Neutrophil (primary cell): ENCODE measurements around the gene MMP25.

Experiments
- H3K27ac ChIP-seq: fragments of 200-600 bp; sonication (generic); 2 replicates; pipeline ENCODE4 v1.5.1; 2016; ENCODE audit warnings: mild to moderate bottlenecking, moderate library complexity
- H3K27me3 ChIP-seq: fragments of 200-600 bp; sonication (generic); 2 replicates; pipeline ENCODE4 v1.6.0; 2016; ENCODE audit warnings: mild to moderate bottlenecking
- H3K36me3 ChIP-seq: fragments of 200-600 bp; sonication (generic); 2 replicates; pipeline ENCODE4 v1.5.1; 2017
- H3K4me1 ChIP-seq, 2 experiments: fragments of 200-600 bp in 1 of 2; sonication (generic) in 1 of 2; 1 replicate in 1 of 2; 2 replicates in 1 of 2; pipeline versions ENCODE4 v1.5.1 to v1.6.1; 2013 to 2016; ENCODE audit warnings: low read depth in 1 of 2, low read length in 1 of 2, mild to moderate bottlenecking in 1 of 2, moderate library complexity in 1 of 2; ENCODE audit not compliant: control insufficient read depth in 1 of 2, insufficient read depth in 1 of 2
- H3K4me3 ChIP-seq, 2 experiments: fragments of 200-600 bp in 1 of 2; sonication (generic) in 1 of 2; 1 replicate in 1 of 2; 2 replicates in 1 of 2; pipeline ENCODE4 v1.5.1; 2013 to 2016; ENCODE audit warnings: low read depth in 1 of 2, low read length in 1 of 2, mild to moderate bottlenecking in 1 of 2, moderate library complexity in 1 of 2
- H3K9me3 ChIP-seq: fragments of 200-600 bp; sonication (generic); 2 replicates; pipeline ENCODE4 v1.5.1; 2016
- CTCF ChIP-seq: fragments of 200-600 bp; sonication (generic); IDR thresholded peaks from 2 replicates; pipeline ENCODE4 v1.5.1; 2016; ENCODE audit warnings: antibody characterized with exemption

Gene MMP25

GRCh38 chr16:3088450-3088849 is 42.1 kb downstream of the MMP25 start:
- no peaks in the 10 kb centered on the region for H3K36me3 ChIP-seq
- peaks cover 39 to 48% of the 10 kb centered on the region in 2 experiments for H3K4me1 ChIP-seq
- H3K27ac ChIP-seq: no peak overlapping the region
- no peak for TF ChIP-seq CTCF
- H3K9me3 ChIP-seq: no peaks in the 10 kb centered on the region
- H3K27me3 ChIP-seq: no peaks in the 10 kb centered on the region
- H3K4me3 ChIP-seq: no peak overlapping the region

GRCh38 chr16:3088925-3089716 is 42.8 kb downstream of the MMP25 start:
- no peaks in the 10 kb centered on the region for H3K9me3 ChIP-seq
- H3K27ac ChIP-seq: no peak overlapping the region
- H3K36me3 ChIP-seq: no peaks in the 10 kb centered on the region
- H3K4me1 ChIP-seq: peaks cover 39 to 48% of the 10 kb centered on the region in 2 experiments
- H3K27me3 ChIP-seq: no peaks in the 10 kb centered on the region
- H3K4me3 ChIP-seq: no peak overlapping the region
- no peak for TF ChIP-seq CTCF

- no peak overlapping the region for H3K27ac ChIP-seq
- H3K27me3 ChIP-seq: no peaks in the 10 kb centered on the region
- H3K36me3 ChIP-seq: no peaks in the 10 kb centered on the region
- TF ChIP-seq CTCF: no peak
- H3K4me1 ChIP-seq: peaks cover 34 to 49% of the 10 kb centered on the region in 2 experiments
- H3K9me3 ChIP-seq: no peaks in the 10 kb centered on the region
- no peak overlapping the region for H3K4me3 ChIP-seq
Measured at GRCh38 chr16:3089717-3090592, 43.6 kb downstream of the MMP25 start.

DNA sequence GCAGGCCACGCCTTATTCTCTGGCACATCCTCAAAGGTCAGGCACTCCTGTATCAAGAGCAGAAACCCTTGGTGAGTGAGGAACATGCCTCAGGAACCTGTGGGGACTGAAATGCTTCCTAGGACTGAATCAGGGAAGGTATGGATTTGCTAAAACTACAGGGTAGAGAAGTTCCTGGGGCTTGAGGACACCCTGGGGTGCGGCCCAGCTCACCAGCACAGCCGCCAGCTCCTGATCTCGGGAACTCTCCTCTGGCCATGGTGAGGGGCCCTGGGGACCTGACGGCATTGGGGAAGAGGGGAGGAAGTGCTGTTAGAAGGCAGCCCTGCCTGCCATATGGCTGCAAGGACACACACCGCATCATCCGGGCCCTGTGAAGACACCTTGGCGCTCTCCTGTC is 45.2 kb downstream of the MMP25 start:
- Histone ChIP-seq H3K27ac (no peak overlapping the region), H3K4me1 (peaks cover 32 to 49% of the 10 kb centered on the region in 2 experiments), H3K27me3 (no peaks in the 10 kb centered on the region), H3K9me3 (no peaks in the 10 kb centered on the region), H3K4me3 (no peak overlapping the region), H3K36me3 (no peaks in the 10 kb centered on the region)
- no peak for TF ChIP-seq CTCF

GRCh38 chr16:3092501-3092941 is 46.2 kb downstream of the MMP25 start:
- TF ChIP-seq CTCF: no peak
- no peak overlapping the region for H3K27ac ChIP-seq
- no peaks in the 10 kb centered on the region for H3K27me3 ChIP-seq
- no peaks in the 10 kb centered on the region for H3K9me3 ChIP-seq
- peaks cover 32 to 49% of the 10 kb centered on the region in 2 experiments for H3K4me1 ChIP-seq
- H3K36me3 ChIP-seq: no peaks in the 10 kb centered on the region
- H3K4me3 ChIP-seq: no peak overlapping the region
